Stimulated activated CD8-positive, alpha-beta memory T cell treated with anti-CD3 and anti-CD28 coated beads, Interleukin-15, amount 100 ng/mL, for 48 hours (primary cell): Measurements from ENCODE around the gene MFF.
"Not testable (repeated sequence)": the region's sequence is repeated elsewhere in the genome, so short reads cannot be mapped to it uniquely, and the experiment has no call there.

Experiments used
- DNase-seq, 2 donors: peaks; one replicate each; pipeline ENCODE4 v3.0.0-alpha.2; 2020; ENCODE audit warnings: low read depth in 2 of 2

MFF gene

DNA sequence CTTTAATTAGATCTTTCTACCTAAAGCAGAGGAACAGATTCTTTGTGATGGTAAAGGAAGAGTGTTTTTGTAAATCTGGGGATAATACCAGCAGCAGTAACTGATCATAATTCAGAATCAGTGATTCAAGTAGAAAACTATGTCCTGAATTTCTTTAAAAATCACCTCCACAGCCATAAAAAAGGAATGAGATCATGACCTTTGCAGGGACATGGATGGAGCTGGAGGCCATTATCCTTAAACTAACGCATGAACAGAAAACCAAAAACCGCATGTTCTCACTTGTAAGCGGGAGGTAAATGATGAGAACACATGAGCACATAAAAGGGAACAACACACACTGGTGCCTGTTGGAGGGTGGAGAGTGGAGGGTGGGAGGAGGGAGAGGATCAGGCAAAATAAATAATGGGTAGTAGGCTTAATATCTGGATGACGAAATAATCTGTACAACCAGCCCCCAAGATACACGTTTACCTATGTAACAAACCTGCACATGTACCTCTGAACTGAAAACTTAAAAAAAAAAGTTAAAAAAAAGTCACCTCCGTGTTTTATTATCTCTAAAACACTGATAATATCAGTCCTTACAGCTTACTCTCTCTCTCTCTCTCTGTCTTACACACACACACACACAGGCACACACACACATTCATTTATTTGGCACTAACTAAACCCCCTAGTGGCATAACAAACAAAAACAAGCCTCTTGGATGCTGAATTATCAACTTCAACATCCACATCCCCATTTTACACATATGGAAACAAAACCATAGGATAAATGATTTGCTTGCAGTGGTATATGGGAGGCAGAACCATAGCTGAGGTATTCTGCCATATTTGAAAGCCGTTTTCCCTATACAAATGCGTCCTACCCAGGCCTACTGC, 52.7 kb downstream of the MFF start:
- no peak for DNase-seq

DNA sequence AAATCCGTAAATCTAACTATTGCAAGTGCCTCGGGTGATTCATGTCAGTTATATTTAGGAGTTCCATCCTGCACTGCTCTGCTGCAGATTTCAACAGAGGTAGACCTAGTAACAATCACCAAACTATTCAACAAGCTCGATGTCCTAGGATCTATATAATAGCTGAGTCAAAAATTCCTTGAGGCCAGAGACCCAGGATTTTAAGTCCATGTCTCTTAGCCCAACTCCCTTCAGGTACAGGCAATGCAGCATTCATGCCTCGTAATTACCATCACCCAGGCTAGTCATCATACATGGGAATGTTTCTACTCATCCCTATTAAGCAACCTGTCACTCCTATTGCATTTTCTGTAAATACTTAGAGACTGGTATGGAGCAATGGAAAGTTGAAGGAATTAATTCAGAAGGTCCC, 53.3 kb downstream of the MFF start:
- DNase-seq = no peak

GRCh38 chr2:227379095-227379494, 54.0 kb downstream of the MFF start, which contains the start of gene TM4SF20:
Gene TM4SF20, minus strand, starts transcription at chr2:227379306. Its CDS starts 38 bp downstream, at chr2:227379268.
- no peak for DNase-seq

DNA sequence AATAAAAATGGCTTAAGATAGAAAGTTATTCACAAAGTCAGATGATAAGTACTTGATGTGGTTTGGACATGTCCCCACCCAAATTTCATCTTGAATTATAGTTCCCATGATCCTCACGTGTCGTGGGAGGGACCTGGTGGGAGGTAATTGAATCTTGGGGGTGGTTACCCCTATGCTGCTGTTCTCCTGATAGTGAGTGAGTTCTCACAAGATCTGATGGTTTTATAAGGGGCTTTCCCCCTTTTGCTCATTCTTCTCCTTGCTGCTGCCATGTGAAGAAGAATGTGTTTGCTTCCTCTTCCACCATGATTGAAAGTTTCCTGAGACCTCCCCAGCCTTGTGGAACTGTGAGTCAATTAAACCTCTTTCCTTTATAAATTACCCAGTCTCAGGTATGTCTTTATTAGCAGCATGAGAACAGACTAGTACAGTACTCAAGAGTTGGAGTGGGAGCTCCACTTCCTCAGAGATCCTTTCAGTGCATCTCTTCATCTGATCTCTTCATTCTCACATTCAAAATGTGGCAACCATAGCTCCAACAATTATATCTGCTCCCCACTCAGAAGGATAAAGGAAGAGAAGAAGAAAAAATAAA, 57.3 kb downstream of the MFF start:
- DNase-seq = not testable (repeated sequence)

DNA sequence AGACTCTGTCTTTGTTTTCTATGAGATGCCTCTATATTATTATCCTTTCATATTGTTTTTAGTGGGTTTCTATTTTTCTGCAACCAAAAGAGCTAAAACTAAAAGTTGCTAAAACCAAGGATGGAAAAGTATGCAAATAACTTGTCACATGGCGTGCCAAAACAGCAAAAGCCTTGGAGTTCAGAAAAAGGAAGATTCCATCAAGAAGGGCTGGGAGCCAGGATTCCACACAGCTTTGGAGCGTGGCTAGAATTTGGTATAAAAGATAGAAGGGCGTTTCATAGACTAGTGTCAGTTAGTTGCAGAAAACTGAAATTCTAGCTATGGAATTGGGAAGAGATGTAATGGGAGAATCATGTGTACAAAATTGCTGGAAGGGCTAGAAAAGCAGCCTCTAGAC, 58.6 kb downstream of the MFF start:
- no peak for DNase-seq

DNA sequence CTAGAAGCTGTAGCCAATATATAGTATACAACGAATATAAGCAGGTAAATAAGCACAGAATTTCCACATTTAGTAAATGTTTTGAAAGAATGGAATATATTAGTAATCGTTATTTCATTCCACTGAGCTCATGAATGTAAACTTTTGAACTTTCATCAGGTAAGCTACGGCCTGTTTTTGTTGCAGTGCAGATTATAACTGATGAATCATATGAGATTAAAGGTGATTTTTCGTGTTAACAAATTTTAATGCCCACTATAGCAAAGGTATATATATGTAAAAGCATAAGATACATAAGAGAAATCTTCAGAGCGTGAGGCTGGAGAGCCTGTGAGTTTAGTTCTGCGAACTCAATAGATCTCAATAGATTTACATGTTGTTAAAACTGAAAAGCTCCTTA, 61.6 kb downstream of the MFF start:
- DNase-seq = no peak

- DNase-seq = not testable (repeated sequence)
Measured at GRCh38 chr2:227387583-227387982, 62.5 kb downstream of the MFF start, which contains the start of gene SCYGR1. Gene SCYGR1, minus strand, starts transcription at chr2:227387949. Its CDS starts 0 bp downstream, at chr2:227387949.

- DNase-seq = no peak
Measured at GRCh38 chr2:227388537-227389011, 63.5 kb downstream of the MFF start.

DNA sequence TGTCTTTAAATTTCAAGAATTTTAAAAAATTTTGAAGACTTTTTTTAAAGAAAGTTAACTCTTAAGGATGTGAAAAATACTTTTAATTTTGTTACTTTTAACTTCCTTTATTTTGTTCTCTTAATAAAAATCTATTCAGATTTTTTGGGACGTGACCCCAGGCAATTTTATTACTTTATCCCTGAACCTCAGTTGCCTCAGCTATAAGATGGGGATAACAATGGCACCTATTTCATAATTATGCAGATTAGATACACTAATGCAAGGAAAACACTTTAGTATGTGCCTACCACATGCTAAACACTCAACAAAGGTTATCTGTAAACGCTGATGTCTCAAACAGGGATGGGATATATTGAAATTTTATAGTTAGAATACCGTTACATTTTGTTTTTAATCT, 64.2 kb downstream of the MFF start:
- no peak for DNase-seq

GRCh38 chr2:227389661-227390060, 64.6 kb downstream of the MFF start:
- DNase-seq = no peak

GRCh38 chr2:227390468-227391256, 65.6 kb downstream of the MFF start:
- DNase-seq = no peak

GRCh38 chr2:227394401-227394800, 69.3 kb downstream of the MFF start:
- DNase-seq = no peak

GRCh38 chr2:227395556-227395955, 70.5 kb downstream of the MFF start:
- no peak for DNase-seq

DNA sequence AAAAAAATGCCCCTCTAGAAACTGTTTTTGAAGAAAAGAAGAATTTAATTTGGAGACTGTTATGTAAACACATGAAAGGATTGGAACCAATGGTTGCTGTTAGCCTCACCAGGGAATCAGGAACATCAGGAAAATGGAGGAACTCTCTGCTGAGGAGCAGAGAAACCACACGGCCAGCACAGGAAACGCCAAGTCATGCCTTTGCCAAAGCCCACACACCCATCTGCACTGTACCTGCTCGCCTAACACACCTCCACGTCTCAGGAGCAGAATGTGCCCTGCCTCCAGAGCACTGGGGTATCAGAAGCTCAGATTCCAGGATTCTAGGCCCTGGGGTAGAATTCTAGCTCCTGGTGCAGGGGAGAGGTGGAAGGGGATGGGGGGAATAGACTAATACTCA, 72.5 kb downstream of the MFF start:
- no peak for DNase-seq

DNA sequence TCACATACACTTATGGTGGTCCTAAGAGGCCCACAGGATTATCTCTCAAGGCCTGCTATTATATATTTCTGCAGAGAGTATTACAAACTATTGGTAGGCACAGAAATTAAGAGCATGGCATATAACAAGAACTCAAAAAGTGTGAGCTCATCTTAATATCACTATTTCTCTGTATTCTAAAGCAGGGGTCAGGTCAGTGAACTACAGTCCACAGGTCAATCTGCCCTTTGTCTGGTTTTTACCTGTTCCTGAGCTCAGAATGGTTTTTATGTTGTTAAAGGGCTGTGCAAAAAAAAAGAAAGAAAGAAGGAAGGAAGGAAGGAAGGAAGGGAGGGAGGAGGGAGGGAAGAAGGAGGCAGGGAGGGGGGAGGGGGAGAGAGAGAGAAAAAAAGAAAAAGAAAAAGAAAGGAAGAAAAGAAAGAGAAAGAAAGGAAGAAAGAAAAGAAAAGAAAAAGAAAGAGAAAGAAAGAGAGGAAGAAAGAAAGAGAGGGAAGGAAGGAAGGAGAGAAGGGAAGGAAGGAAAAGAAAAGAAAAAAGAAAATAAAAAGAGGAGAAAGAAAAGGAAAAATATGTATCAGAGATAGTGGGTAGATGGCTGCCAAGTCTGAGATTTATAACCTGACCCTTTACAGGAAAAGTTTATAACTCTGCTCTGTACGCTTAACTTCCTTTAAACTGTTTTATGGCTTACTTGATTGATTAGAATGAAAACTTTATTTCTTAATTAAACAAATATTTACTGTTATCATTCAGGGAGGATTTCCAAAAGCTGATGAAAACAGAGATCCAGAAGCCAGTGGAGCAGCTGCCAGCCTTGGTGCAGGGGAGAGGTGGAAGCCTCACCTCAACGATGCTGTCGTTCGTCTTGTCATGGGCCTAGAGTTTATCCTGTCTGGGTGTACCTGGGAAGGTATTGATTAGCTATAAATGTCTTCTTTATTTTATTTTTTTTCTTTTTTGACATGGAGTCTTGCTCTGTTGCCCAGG, 73.9 kb downstream of the MFF start:
- no peak for DNase-seq

DNA sequence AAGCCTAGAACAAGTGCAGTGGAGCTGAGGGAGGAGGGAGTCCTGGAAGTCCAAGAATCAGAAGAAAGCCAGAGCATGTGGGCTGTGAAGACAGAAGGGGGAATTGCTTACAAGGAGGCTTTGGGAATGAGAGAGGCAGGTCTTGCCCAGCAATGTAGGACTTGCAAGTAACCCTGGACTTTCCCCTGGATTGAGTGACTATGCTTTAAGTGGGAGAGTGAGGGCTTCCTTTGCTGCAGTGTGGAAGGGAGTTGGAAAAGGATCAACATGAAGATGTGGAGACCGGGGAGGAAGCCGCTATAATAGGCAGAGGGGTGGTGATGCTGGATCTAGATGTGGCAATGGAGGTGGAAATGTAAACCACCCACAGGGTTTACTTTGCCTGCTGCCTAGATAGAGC, 76.5 kb downstream of the MFF start:
- DNase-seq = no peak

GRCh38 chr2:227402321-227402720, 77.3 kb downstream of the MFF start:
- DNase-seq = no peak

- DNase-seq = no peak
Measured at GRCh38 chr2:227402959-227403358, 77.9 kb downstream of the MFF start.

DNA sequence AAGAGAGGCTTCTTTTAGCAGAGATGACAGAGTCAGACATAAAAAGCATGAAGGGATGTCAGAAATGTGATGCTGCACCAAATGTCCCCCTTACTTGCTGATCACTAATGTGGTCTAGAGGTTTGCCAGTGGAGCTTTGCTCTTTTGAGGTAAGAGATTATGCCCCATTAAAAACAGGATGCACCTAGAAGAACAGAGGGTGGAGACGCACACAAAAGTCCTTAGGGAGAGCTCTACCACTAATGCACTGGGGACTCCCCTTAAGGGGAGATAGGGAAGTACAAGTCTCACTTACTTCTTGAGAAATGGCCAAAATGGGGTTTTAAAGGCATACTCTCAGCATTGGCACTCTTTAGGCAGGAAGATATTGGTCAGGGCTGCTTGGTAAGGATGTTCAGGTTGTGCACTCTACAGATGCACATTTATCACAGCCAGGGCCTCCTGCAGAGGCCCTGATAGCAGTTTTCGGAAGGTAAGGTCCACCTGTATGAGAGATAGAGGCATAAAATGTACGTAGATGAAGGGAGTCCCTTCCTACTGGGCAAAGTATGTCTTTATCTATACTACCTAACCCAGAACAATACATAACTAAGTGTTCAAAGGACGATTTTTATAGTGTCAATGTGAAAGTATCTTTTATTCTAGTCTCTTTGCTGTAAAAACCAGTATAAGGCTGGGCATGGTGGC, 79.7 kb downstream of the MFF start:
- no peak for DNase-seq
